GM23338 (cell line): ENCODE measurements around the gene GOLGB1. TPM values are rescaled to one million over a fixed set of nuclear protein-coding genes. Genes with fewer than 3 reads are reported as not detected.

Experiments used
- ATAC-seq: fragments of 200-7000 bp; cut with Tn5 transposase; 3 replicates; pipeline ENCODE4 v1.9.1; 2020
- DNase-seq: peaks from one replicate; pipeline ENCODE4 v3.0.0-alpha.2; 2015; ENCODE audit warnings: low spot score
- H2AFZ ChIP-seq: fragments of 200-600 bp; sonication (generic); 2 replicates; pipeline ENCODE4 v1.8.0; 2016; ENCODE audit warnings: antibody characterized with exemption, mild to moderate bottlenecking, moderate library complexity
- H3F3A ChIP-seq: fragments of 200-600 bp; sonication (generic); replicated peaks from 2 replicates; pipeline ENCODE4 v1.8.0; 2017; ENCODE audit warnings: antibody characterized with exemption, mixed run types, low read depth
- H3K27ac ChIP-seq: fragments of 200-600 bp; sonication (generic); 2 replicates; pipeline ENCODE4 v1.6.1; 2016; ENCODE audit warnings: low read depth
- H3K27me3 ChIP-seq: fragments of 200-600 bp; sonication (generic); 2 replicates; pipeline ENCODE4 v1.8.0; 2016; ENCODE audit warnings: mild to moderate bottlenecking, mixed run types, moderate library complexity; ENCODE audit not compliant: insufficient read depth
- H3K36me3 ChIP-seq: fragments of 200-600 bp; sonication (generic); 2 replicates; pipeline ENCODE4 v1.8.0; 2016; ENCODE audit warnings: mild to moderate bottlenecking; ENCODE audit not compliant: insufficient read depth
- H3K4me1 ChIP-seq: fragments of 200-600 bp; sonication (generic); 2 replicates; pipeline ENCODE4 v1.8.0; 2016; ENCODE audit warnings: mild to moderate bottlenecking, moderate library complexity; ENCODE audit not compliant: insufficient read depth
- H3K4me2 ChIP-seq: fragments of 200-600 bp; sonication (generic); 2 replicates; pipeline ENCODE4 v1.7.1; 2017; ENCODE audit warnings: mixed run types
- H3K4me3 ChIP-seq: fragments of 200-600 bp; sonication (generic); 2 replicates; pipeline ENCODE4 v1.6.1; 2016; ENCODE audit warnings: mixed run types
- H3K79me2 ChIP-seq: fragments of 200-600 bp; sonication (generic); replicated peaks from 2 replicates; pipeline ENCODE4 v1.8.0; 2017; ENCODE audit warnings: mild to moderate bottlenecking; ENCODE audit not compliant: insufficient read depth
- H3K9me2 ChIP-seq: fragments of 200-600 bp; sonication (generic); 2 replicates; pipeline ENCODE4 v1.8.0; 2017; ENCODE audit not compliant: insufficient read depth
- H4K20me1 ChIP-seq: fragments of 200-600 bp; sonication (generic); replicated peaks from 2 replicates; pipeline ENCODE4 v1.8.0; 2017; ENCODE audit warnings: mild to moderate bottlenecking; ENCODE audit not compliant: insufficient read depth
- H3K27ac Mint-ChIP-seq: 2 replicates; pipeline ENCODE4 v1.8.0; 2020; ENCODE audit warnings: inconsistent platforms, mild to moderate bottlenecking, moderate library complexity, mixed read lengths
- H3K27me3 Mint-ChIP-seq: 3 replicates; pipeline ENCODE4 v1.8.0; 2022; ENCODE audit warnings: low read depth, mild to moderate bottlenecking, moderate library complexity, mixed read lengths, inconsistent platforms; ENCODE audit not compliant: insufficient read depth, poor library complexity
- H3K36me3 Mint-ChIP-seq: 3 replicates; pipeline ENCODE4 v1.8.0; 2021; ENCODE audit warnings: low read depth, mild to moderate bottlenecking, inconsistent platforms, moderate library complexity, mixed read lengths
- H3K4me1 Mint-ChIP-seq: 3 replicates; pipeline ENCODE4 v1.8.0; 2020; ENCODE audit warnings: mild to moderate bottlenecking, inconsistent platforms, mixed read lengths
- H3K4me3 Mint-ChIP-seq: 3 replicates; pipeline ENCODE4 v1.8.0; 2021; ENCODE audit warnings: moderate library complexity, mild to moderate bottlenecking, inconsistent platforms, mixed read lengths
- H3K9me3 Mint-ChIP-seq: 3 replicates; pipeline ENCODE4 v1.8.0; 2020; ENCODE audit warnings: moderate library complexity, mild to moderate bottlenecking, inconsistent platforms, mixed read lengths
- CREB1 ChIP-seq: fragments of 250-450 bp; sonication (Bioruptor Pico); IDR thresholded peaks from 2 replicates; pipeline ENCODE4 v1.5.0; 2020; ENCODE audit warnings: low read depth, mild to moderate bottlenecking, moderate library complexity
- CTCF ChIP-seq, 2 experiments: fragments of 200-600 bp in 1 of 2; sonication (generic) in 1 of 2; conservative IDR thresholded peaks; 2 replicates each; pipeline versions ENCODE4 v1.5.1 to v1.6.1; 2016 to 2017; ENCODE audit warnings: antibody characterized with exemption in 2 of 2, low read depth in 2 of 2, mild to moderate bottlenecking in 2 of 2, moderate library complexity in 1 of 2
- ETS1 ChIP-seq: IDR thresholded peaks from 2 replicates; pipeline ENCODE4 v1.6.1; 2016; ENCODE audit warnings: antibody characterized with exemption
- EZH2 ChIP-seq: fragments of 200-600 bp; sonication (generic); IDR thresholded peaks from one replicate; pipeline ENCODE4 v1.8.0; 2017; ENCODE audit warnings: antibody characterized with exemption, mild to moderate bottlenecking, low read depth; ENCODE audit not compliant: unreplicated experiment
- EZH2phosphoT487 ChIP-seq: fragments of 200-600 bp; sonication (generic); IDR thresholded peaks from one replicate; pipeline ENCODE4 v1.8.1; 2018; ENCODE audit warnings: antibody characterized with exemption; ENCODE audit not compliant: unreplicated experiment
- JUNB ChIP-seq: IDR thresholded peaks from one replicate; pipeline ENCODE4 v1.6.1; 2016; ENCODE audit warnings: antibody characterized with exemption; ENCODE audit not compliant: unreplicated experiment
- NANOG ChIP-seq: IDR thresholded peaks from 2 replicates; pipeline ENCODE4 v1.6.1; 2016; ENCODE audit warnings: antibody characterized with exemption, borderline replicate concordance
- POLR2AphosphoS5 ChIP-seq: IDR thresholded peaks from 2 replicates; pipeline ENCODE4 v1.6.1; 2016; ENCODE audit warnings: antibody characterized with exemption, low read depth
- REST ChIP-seq: IDR thresholded peaks from one replicate; pipeline ENCODE4 v1.6.1; 2018; ENCODE audit warnings: antibody characterized with exemption; ENCODE audit not compliant: unreplicated experiment
- STAT1 ChIP-seq: IDR thresholded peaks from one replicate; pipeline ENCODE4 v1.6.1; 2016; ENCODE audit warnings: antibody characterized with exemption; ENCODE audit not compliant: unreplicated experiment
- ZNF114 ChIP-seq: fragments of 250-450 bp; sonication (Bioruptor Pico); IDR thresholded peaks from 2 replicates; pipeline ENCODE4 v1.5.0; 2020; ENCODE audit warnings: mild to moderate bottlenecking, moderate library complexity
- ZNF331 ChIP-seq: fragments of 250-450 bp; sonication (Bioruptor Pico); IDR thresholded peaks from 2 replicates; pipeline ENCODE4 v1.5.0; 2020; ENCODE audit warnings: low read depth, mild to moderate bottlenecking, moderate library complexity
- ZNF462 ChIP-seq: fragments of 250-450 bp; sonication (Bioruptor Pico); IDR thresholded peaks from 2 replicates; pipeline ENCODE4 v1.5.0; 2020; ENCODE audit warnings: mild to moderate bottlenecking, moderate library complexity
- polyA plus RNA-seq: library from polyadenylated mRNA; unstranded; fragments of >200 nt; fragmentation: Nextera tagmentation; extraction: Ambion mirVana; gene quantifications from 2 replicates; pipeline ENCODE4 v1.2.1, GENCODE V29; 2016
- total RNA-seq: library from RNA; depleted of rRNA; stranded (reverse); fragments of >200 nt; shearing (Covaris generic); gene quantifications from 2 replicates; pipeline ENCODE4 v1.2.3, GENCODE V29; 2014

Gene GOLGB1
- total and polyA plus RNA-seq, 2 experiments from 2014 or later: 34.5 to 56.8 TPM

GRCh38 chr3:121723485-121723884 lies 26.1 kb downstream of the GOLGB1 start:
- peaks cover 33% of the 10 kb centered on the region; the same call in 1 of the 2 replicates for H3K36me3 ChIP-seq
- H3K4me1 Mint-ChIP-seq: no peaks in the 10 kb centered on the region

More at GRCh38 chr3:121723485-121723884, 26.1 kb downstream of the GOLGB1 start:
- no peaks in the 10 kb centered on the region for H3K9me2 ChIP-seq
- no peak overlapping the region for H3K4me2 ChIP-seq
- no peak overlapping the region for H3K27ac ChIP-seq
- H4K20me1 ChIP-seq: 0 out of 2 replicates have a peak, but pooled peaks cover 4% of the 10 kb centered on the region
- no peaks in the 10 kb centered on the region for H3K9me3 Mint-ChIP-seq
- ATAC-seq (no peak), DNase-seq (no peak)
- H3K27ac Mint-ChIP-seq: no peak overlapping the region
- H3K4me3 ChIP-seq: no peak overlapping the region
- H3K79me2 ChIP-seq: no peaks in the 10 kb centered on the region
- no peak overlapping the region for H3K4me3 Mint-ChIP-seq
- TF ChIP-seq EZH2: no peak
- TF ChIP-seq JUNB: no peak
- no peak for TF ChIP-seq ETS1
- TF ChIP-seq NANOG: no peak
- no peak for TF ChIP-seq ZNF331 (CRISPR knock-in tag)
- no peak for TF ChIP-seq ZNF462 (CRISPR knock-in tag)
- TF ChIP-seq REST: no peak
- no peak for TF ChIP-seq STAT1
- TF ChIP-seq CREB1 (CRISPR knock-in tag): no peak
- TF ChIP-seq ZNF114 (CRISPR knock-in tag): no peak
- no peak for TF ChIP-seq CTCF (conservative IDR thresholded peaks at IDR 0.05; ENCODE audit: low read depth in 2 of 2)
- no peak for TF ChIP-seq POLR2AphosphoS5
- TF ChIP-seq EZH2phosphoT487: no peak
- no peaks in the 10 kb centered on the region for H3K4me1 ChIP-seq
- H3K36me3 Mint-ChIP-seq: peaks cover 51% of the 10 kb centered on the region
- no peak overlapping the region for H2AFZ ChIP-seq
- H3K27me3 Mint-ChIP-seq: peaks cover 1% of the 10 kb centered on the region
- no peaks in the 10 kb centered on the region for H3K27me3 ChIP-seq
- no peaks in the 10 kb centered on the region for H3F3A ChIP-seq
